ENCODE measurements around the gene MMP28.

The MMP28 gene

GRCh38 chr17:35811759-35812158, 16.3 kb upstream of the MMP28 start:
- Histone ChIP-seq H3K36me3 (ENCODE audit: control insufficient read depth, insufficient read depth, low read length) (no peaks in the 10 kb centered on the region), H3K4me3 (ENCODE audit: low read length) (no peak overlapping the region), H3K4me1 (ENCODE audit: control insufficient read depth, insufficient read depth, low read length) (peaks cover 15% of the 10 kb centered on the region), H3K27me3 (ENCODE audit: control insufficient read depth, insufficient read depth, low read length) (no peaks in the 10 kb centered on the region), H3K9me3 (ENCODE audit: control insufficient read depth, low read length) (no peaks in the 10 kb centered on the region), H3K9ac (ENCODE audit: low read length) (no peak overlapping the region)

DNA sequence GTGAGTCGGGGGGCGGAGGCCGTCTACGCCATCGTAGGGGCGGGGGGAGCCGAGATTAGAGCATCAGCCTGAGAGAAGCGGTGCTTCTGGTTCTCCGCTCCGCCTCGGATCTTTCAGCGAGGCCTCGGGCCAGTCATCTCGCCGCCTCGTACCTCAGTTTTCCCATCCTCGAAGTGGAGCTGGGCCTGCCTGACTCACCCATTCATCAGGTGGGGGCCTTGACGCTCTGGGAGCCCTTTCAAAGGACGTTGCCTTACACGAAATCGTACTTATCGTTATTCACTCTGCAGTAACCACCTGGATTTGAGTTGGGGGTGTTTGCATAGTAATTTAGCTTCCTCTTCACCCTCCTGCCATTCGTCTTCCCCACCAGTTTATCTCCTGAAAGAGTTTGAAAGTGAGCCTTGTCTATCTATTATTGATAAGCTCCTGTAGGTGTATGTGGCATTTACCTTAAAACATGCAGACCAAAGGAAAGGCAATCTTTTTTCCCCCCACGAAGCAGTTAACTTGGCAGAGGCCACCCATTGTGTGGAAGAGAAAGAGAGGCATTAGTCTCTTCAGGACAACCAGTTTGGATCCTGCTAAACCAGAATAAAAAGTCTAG, 14.5 kb upstream of the MMP28 start:
- Histone ChIP-seq H3K9ac (ENCODE audit: low read length) (peak overlapping the region; percentile 81), H3K4me1 (ENCODE audit: control insufficient read depth, insufficient read depth, low read length) (peaks cover 15% of the 10 kb centered on the region), H3K4me3 (ENCODE audit: low read length) (peak overlapping the region; percentile 52), H3K36me3 (ENCODE audit: control insufficient read depth, insufficient read depth, low read length) (no peaks in the 10 kb centered on the region), H3K27me3 (ENCODE audit: control insufficient read depth, insufficient read depth, low read length) (no peaks in the 10 kb centered on the region), H3K9me3 (ENCODE audit: control insufficient read depth, low read length) (no peaks in the 10 kb centered on the region)

DNA sequence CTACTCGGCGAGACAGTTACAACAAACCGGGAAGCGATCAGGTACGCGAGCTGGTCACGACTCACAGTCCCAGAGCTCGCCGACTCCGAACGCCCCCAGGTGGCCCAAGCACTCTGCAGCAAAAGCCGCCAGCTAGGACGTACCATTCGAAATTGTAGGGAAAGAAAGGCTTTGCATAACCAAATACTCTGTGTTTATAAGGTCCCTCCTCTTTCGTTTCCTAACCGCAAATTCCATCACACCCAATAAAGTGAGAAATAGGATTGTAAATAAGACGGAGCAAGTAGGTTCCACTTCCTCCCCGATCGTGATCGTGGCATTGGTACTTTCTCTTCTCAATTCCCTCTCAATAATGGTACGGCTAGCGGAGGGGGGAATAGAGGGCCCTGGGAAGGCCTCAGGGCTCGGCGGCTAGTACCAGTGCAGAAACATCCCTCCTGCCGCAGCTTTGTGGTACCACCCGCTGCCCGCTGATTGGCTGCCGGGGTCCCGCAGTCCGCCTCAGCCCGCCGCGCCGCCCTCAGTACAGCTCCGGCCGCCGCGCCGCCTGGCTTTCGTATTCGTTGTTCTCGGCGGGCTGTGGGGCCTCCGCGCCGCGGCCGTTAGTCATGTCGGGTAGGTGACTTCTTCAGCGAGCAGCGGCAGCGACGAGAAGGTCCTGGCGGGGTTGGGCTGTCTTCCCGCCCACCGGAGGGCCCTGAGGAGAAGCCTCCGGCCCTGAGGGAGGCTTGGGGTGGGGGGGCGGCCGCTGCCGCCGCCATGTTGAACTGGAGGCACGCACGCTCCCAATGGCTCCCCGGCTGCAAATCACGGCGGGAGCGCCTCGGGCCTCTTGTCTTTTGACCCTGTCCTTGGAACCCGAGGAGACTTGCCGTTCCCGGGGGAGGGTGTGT, 13.8 kb upstream of the MMP28 start, which contains the start of gene TAF15:
Gene TAF15, plus strand, starts transcription at position 523 of the 893 bp plus-strand sequence. Its CDS starts 86 bp downstream, at position 609.
- Histone ChIP-seq H3K9me3 (ENCODE audit: control insufficient read depth, low read length) (no peaks in the 10 kb centered on the region), H3K4me1 (ENCODE audit: control insufficient read depth, insufficient read depth, low read length) (peaks cover 15% of the 10 kb centered on the region), H3K9ac (ENCODE audit: low read length) (peak within 1 kb of the TSS; percentile 81), H3K4me3 (ENCODE audit: low read length) (peak within 1 kb of the TSS; percentile 52), H3K36me3 (ENCODE audit: control insufficient read depth, insufficient read depth, low read length) (no peaks in the 10 kb centered on the region), H3K27me3 (ENCODE audit: control insufficient read depth, insufficient read depth, low read length) (no peaks in the 10 kb centered on the region)

- peaks cover 15% of the 10 kb centered on the region for H3K4me1 ChIP-seq (ENCODE audit: control insufficient read depth, insufficient read depth, low read length)
Measured at GRCh38 chr17:35808240-35808961, 13.0 kb upstream of the MMP28 start.

DNA sequence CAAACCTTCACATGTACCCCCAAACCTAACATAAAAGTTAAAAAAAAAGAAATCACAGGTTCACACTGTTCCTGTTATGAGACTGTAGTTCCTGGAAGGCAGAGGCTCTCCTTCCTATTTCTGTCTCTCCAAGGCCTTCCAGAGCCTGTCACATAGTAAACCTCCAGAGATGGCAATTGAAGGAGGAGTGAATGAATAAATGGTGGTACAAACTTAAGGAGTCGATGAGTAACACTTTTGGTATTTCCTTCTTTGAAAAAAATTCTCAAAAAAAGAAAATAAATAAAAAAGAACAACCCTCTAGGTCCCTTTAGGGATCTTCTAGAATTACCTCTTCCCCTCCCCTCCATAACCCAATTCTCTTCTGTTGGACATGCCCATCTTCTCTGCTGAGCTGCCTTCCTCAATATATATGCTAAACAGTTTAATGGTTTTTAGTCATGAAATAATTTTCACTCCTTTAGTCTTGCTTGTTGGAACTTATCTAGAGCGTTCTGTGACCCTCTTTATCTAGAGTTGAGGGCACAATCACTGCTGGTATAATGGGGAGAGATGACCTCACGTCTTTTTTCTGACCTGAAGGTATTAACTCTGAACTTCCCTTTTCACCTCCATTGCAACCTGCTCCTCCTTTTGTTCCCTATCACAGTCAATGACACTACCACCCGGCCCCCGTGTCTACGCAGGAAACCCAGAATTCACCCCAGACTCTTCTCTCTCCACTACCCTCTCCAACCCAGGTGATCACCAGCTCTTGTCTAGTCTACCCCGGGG, 12.1 kb upstream of the MMP28 start:
- H3K4me1 ChIP-seq (ENCODE audit: control insufficient read depth, insufficient read depth, low read length): peaks cover 15% of the 10 kb centered on the region
- no peak overlapping the region for H3K9ac ChIP-seq (ENCODE audit: low read length)
- no peaks in the 10 kb centered on the region for H3K9me3 ChIP-seq (ENCODE audit: control insufficient read depth, low read length)
- H3K36me3 ChIP-seq (ENCODE audit: control insufficient read depth, insufficient read depth, low read length): no peaks in the 10 kb centered on the region
- no peak overlapping the region for H3K4me3 ChIP-seq (ENCODE audit: low read length)
- no peaks in the 10 kb centered on the region for H3K27me3 ChIP-seq (ENCODE audit: control insufficient read depth, insufficient read depth, low read length)

More at GRCh38 chr17:35808240-35808961, 13.0 kb upstream of the MMP28 start:
- Histone ChIP-seq H3K36me3 (ENCODE audit: control insufficient read depth, insufficient read depth, low read length) (no peaks in the 10 kb centered on the region), H3K9me3 (ENCODE audit: control insufficient read depth, low read length) (no peaks in the 10 kb centered on the region), H3K9ac (ENCODE audit: low read length) (peak overlapping the region; percentile 81), H3K4me3 (ENCODE audit: low read length) (peak overlapping the region; percentile 48), H3K27me3 (ENCODE audit: control insufficient read depth, insufficient read depth, low read length) (no peaks in the 10 kb centered on the region)

DNA sequence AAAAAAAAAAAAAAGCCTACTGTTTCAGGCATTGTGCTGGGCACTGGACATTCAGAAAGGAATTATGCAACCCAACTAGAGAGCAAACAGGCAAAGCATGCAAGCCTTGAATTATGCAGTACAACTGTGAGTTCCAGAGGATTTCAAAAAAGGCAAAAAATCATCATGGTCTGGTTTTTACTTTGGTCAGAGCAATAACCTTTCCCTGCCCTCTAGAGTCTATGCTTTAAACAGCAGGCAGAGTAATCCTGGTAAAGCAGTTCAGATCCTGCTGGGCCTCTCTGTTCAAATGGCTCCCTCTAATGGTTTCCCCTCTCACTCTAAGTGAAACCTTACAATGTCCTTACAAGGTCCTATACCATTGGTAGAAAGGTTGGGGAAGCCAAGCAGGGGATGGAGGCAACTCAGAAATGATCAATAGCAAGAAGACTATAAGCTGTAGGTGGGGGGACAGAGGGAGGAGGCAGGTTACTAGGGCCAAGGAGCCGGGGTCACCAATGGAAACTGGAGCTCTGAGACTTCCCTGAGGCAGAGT, 9.3 kb upstream of the MMP28 start:
- H3K9me3 ChIP-seq (ENCODE audit: control insufficient read depth, low read length): no peaks in the 10 kb centered on the region
- H3K4me3 ChIP-seq (ENCODE audit: low read length): no peak overlapping the region

DNA sequence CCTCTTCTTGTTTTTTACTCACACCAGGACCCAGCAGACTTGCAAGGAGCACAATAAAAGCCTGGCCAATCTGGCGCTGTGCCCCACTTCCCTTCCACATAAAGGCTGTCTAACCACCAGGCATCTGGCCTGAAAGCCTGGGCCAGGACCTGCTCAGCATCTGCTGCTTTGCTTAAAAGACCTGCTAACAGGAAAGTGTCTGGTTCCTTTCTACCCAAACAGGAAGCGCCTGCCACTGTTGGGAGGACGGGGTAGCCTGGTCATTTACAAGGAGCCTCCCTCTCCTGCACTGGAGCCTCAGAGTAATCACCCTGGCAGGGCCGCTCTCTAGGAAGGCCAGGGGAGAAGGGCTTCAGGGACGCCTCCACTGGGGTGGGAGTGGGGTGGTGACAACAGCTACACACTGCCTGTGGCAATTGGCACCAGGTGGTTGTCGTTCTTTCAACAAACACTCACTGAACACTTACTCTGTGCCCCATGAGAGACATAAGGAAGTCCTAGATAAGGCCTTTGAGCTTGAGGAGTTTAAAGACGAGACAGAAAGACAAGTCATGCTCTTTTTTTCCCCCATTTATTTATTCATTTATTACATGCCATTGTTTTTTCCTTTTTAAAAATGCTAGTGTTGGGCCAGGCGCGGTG, 6.3 kb upstream of the MMP28 start:
- H3K27me3 ChIP-seq (ENCODE audit: control insufficient read depth, insufficient read depth, low read length): no peaks in the 10 kb centered on the region
- peaks cover 14% of the 10 kb centered on the region for H3K4me1 ChIP-seq (ENCODE audit: control insufficient read depth, insufficient read depth, low read length)
- no peak overlapping the region for H3K4me3 ChIP-seq (ENCODE audit: low read length)
- no peaks in the 10 kb centered on the region for H3K9me3 ChIP-seq (ENCODE audit: control insufficient read depth, low read length)
- H3K36me3 ChIP-seq (ENCODE audit: control insufficient read depth, insufficient read depth, low read length): no peaks in the 10 kb centered on the region
- no peak overlapping the region for H3K9ac ChIP-seq (ENCODE audit: low read length)

More for the DNA sequence above, 9.3 kb upstream of the MMP28 start:
- Histone ChIP-seq H3K9ac (ENCODE audit: low read length) (no peak overlapping the region), H3K4me1 (ENCODE audit: control insufficient read depth, insufficient read depth, low read length) (peaks cover 20% of the 10 kb centered on the region), H3K27me3 (ENCODE audit: control insufficient read depth, insufficient read depth, low read length) (no peaks in the 10 kb centered on the region), H3K36me3 (ENCODE audit: control insufficient read depth, insufficient read depth, low read length) (no peaks in the 10 kb centered on the region)

DNA sequence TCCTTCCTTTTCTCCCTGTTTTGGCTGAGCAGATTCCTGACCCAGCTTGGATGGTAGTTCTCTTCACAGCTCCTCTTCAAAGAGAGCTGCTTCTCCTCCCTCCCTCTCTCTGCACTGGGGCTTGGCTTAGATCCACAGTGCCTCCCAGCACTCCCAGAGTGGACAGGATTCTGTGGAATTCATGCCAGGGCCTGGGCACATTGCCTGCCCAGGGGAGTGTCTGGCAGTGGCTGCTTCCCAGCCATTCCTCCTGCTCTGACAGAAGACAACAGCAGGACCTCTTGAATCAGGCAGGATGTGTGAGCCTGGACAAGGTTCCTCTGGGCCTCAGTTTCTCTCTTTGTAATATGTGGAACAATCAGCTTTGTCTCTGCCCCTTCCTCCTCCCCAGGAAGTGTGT, 4.5 kb upstream of the MMP28 start:
- Histone ChIP-seq H3K4me1 (ENCODE audit: control insufficient read depth, insufficient read depth, low read length) (peaks cover 21% of the 10 kb centered on the region), H3K27me3 (ENCODE audit: control insufficient read depth, insufficient read depth, low read length) (peaks cover 5% of the 10 kb centered on the region), H3K9ac (ENCODE audit: low read length) (no peak overlapping the region), H3K9me3 (ENCODE audit: control insufficient read depth, low read length) (no peaks in the 10 kb centered on the region), H3K36me3 (ENCODE audit: control insufficient read depth, insufficient read depth, low read length) (no peaks in the 10 kb centered on the region), H3K4me3 (ENCODE audit: low read length) (no peak overlapping the region)

GRCh38 chr17:35797918-35798317, 2.5 kb upstream of the MMP28 start:
- peaks cover 30% of the 10 kb centered on the region for H3K4me1 ChIP-seq (ENCODE audit: control insufficient read depth, insufficient read depth, low read length)
- H3K27me3 ChIP-seq (ENCODE audit: control insufficient read depth, insufficient read depth, low read length): peaks cover 5% of the 10 kb centered on the region

GRCh38 chr17:35797370-35797769, 1.9 kb upstream of the MMP28 start:
- no peaks in the 10 kb centered on the region for H3K36me3 ChIP-seq (ENCODE audit: control insufficient read depth, insufficient read depth, low read length)
- no peaks in the 10 kb centered on the region for H3K9me3 ChIP-seq (ENCODE audit: control insufficient read depth, low read length)
- peaks cover 5% of the 10 kb centered on the region for H3K27me3 ChIP-seq (ENCODE audit: control insufficient read depth, insufficient read depth, low read length)
- H3K4me1 ChIP-seq (ENCODE audit: control insufficient read depth, insufficient read depth, low read length): peaks cover 30% of the 10 kb centered on the region
- no peak overlapping the region for H3K4me3 ChIP-seq (ENCODE audit: low read length)
- H3K9ac ChIP-seq (ENCODE audit: low read length): no peak overlapping the region

More at GRCh38 chr17:35797918-35798317, 2.5 kb upstream of the MMP28 start:
- Histone ChIP-seq H3K4me3 (ENCODE audit: low read length) (no peak overlapping the region), H3K9ac (ENCODE audit: low read length) (no peak overlapping the region), H3K9me3 (ENCODE audit: control insufficient read depth, low read length) (no peaks in the 10 kb centered on the region), H3K36me3 (ENCODE audit: control insufficient read depth, insufficient read depth, low read length) (no peaks in the 10 kb centered on the region)

DNA sequence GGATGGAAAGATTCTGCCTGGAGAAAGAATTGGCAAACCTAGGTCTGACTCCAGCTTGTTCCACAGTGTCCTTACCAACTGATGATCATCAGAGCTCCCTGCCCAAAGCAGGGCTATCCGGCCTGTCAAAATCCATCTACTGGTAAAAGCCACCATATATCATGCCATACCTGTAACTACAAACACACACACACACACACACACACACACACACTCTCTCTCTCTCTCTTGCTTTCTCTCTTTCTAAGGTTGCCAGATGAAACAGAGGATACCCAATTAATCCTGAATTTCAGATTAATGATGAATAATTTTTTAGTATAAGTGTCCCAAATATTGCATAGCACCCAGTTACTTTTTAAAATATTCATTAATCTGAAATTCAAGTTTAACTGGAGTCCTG, 1.5 kb upstream of the MMP28 start:
- Histone ChIP-seq H3K27me3 (ENCODE audit: control insufficient read depth, insufficient read depth, low read length) (peaks cover 5% of the 10 kb centered on the region), H3K4me1 (ENCODE audit: control insufficient read depth, insufficient read depth, low read length) (peaks cover 30% of the 10 kb centered on the region)

More for the DNA sequence above, 1.5 kb upstream of the MMP28 start:
- Histone ChIP-seq H3K9me3 (ENCODE audit: control insufficient read depth, low read length) (no peaks in the 10 kb centered on the region), H3K36me3 (ENCODE audit: control insufficient read depth, insufficient read depth, low read length) (no peaks in the 10 kb centered on the region), H3K9ac (ENCODE audit: low read length) (no peak overlapping the region), H3K4me3 (ENCODE audit: low read length) (no peak overlapping the region)
